ENCODE measurements around the gene PABPN1.

The PABPN1 gene

GRCh38 chr14:23327947-23328744 is 6.9 kb downstream of the PABPN1 start:
- DNase-seq = peak; percentile 65

GRCh38 chr14:23335623-23336022 is 14.4 kb downstream of the PABPN1 start:
- no peak for DNase-seq

GRCh38 chr14:23339506-23340268 is 18.4 kb downstream of the PABPN1 start:
- DNase-seq = no peak

- DNase-seq = no peak
Observed at GRCh38 chr14:23344481-23344880, 23.2 kb downstream of the PABPN1 start.

- DNase-seq = no peak
Observed at GRCh38 chr14:23345987-23346692, 24.9 kb downstream of the PABPN1 start.

GRCh38 chr14:23346693-23347405 is 25.6 kb downstream of the PABPN1 start:
- no peak for DNase-seq

- no peak for DNase-seq
Observed at GRCh38 chr14:23347406-23348296, 26.4 kb downstream of the PABPN1 start.

- no peak for DNase-seq
Observed at GRCh38 chr14:23348297-23348655, 27.0 kb downstream of the PABPN1 start.

- no peak for DNase-seq
Observed at GRCh38 chr14:23349156-23349845, 28.0 kb downstream of the PABPN1 start.

- no peak for DNase-seq
Observed at GRCh38 chr14:23351681-23352505, 30.6 kb downstream of the PABPN1 start.

- DNase-seq = peak; percentile 56
Observed at GRCh38 chr14:23352506-23353432, 31.5 kb downstream of the PABPN1 start, which contains the start of gene SLC22A17. TSS of gene SLC22A17 (minus strand) at chr14:23352887.

GRCh38 chr14:23353433-23353780 is 32.1 kb downstream of the PABPN1 start:
- DNase-seq = no peak

- DNase-seq = no peak
Observed at GRCh38 chr14:23354990-23355389, 33.7 kb downstream of the PABPN1 start.

- DNase-seq = no peak
Observed at GRCh38 chr14:23355871-23356435, 34.7 kb downstream of the PABPN1 start.

GRCh38 chr14:23356662-23357061 is 35.4 kb downstream of the PABPN1 start:
- DNase-seq = no peak

- DNase-seq = no peak
Observed at GRCh38 chr14:23357261-23357660, 36.0 kb downstream of the PABPN1 start.

GRCh38 chr14:23358042-23358441 is 36.8 kb downstream of the PABPN1 start:
- no peak for DNase-seq

- DNase-seq = no peak
Observed at GRCh38 chr14:23358553-23359166, 37.4 kb downstream of the PABPN1 start.

All from activated CD8-positive, alpha-beta memory T cell treated with anti-CD3 and anti-CD28 coated beads, Interleukin-2, amount 50 U/mL, for 4 hours (primary cell).